Renal cortical epithelial cell (primary cell): ENCODE data around the gene TMEM80. TPM values are rescaled to one million over a fixed set of nuclear protein-coding genes. Genes with fewer than 3 reads are reported as not detected.
"Not testable (repeated sequence)": the region's sequence is repeated elsewhere in the genome, so short reads cannot be mapped to it uniquely, and the experiment has no call there.

Source experiments
- DNase-seq: peaks from one replicate; pipeline ENCODE4 v3.0.0-alpha.2; 2011; ENCODE audit warnings: low read depth
- total RNA-seq: library from RNA; depleted of rRNA; stranded (reverse); fragments of >200 nt; gene quantifications from 2 replicates; pipeline ENCODE4 v1.2.3, GENCODE V29; 2014

Gene TMEM80
- total RNA-seq, 1 donor from 2014 or later: 7.7 TPM

GRCh38 chr11:720642-721246 lies 25.1 kb downstream of the TMEM80 start:
- no peak for DNase-seq

DNA sequence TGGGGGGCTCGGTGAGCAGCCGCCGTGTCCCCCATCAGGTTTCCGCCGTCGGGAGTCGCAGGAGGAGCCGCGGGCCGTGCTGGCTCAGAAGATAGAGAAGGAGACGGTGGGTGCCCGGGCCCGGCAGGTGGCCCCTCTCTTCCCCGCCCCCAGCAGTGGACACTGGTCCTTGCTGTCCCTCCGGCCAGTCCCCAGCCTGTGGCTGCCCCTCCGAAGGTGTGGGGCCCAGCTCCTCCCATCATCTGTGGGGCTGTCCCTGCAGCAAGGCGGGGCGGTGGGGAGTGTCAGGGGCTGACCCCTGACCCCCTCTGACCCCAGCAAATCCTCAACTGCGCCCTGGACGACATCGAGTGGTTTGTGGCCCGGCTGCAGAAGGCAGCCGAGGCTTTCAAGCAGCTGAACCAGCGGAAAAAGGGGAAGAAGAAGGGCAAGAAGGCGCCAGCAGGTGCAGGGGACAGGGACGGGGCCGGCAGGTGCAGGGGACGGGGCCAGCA lies 25.7 kb downstream of the TMEM80 start:
- no peak for DNase-seq

DNA sequence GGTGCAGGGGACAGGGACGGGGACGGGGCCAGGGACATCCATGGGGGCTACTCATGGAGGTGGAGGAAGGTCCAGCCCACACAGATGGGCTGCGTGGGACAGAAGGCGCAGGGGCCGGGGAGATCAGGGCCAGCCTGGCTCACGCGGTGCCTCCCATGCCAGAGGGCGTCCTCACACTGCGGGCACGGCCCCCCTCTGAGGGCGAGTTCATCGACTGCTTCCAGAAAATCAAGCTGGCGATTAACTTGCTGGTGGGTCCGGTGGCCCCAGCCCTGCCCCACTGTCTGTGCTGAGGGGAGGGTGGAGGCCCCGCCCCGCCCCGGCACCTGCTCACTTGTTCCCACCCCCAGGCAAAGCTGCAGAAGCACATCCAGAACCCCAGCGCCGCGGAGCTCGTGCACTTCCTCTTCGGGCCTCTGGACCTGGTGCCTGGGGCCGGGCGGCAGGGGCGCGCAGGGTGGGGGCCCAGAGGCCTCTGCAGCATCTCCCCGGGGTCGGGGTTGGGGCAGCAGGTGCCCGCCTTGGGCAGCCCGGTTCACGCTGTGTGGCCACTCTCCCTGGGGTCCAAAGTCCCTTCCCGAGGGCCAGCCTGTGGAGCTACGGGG lies 26.2 kb downstream of the TMEM80 start:
- DNase-seq: no peak

DNA sequence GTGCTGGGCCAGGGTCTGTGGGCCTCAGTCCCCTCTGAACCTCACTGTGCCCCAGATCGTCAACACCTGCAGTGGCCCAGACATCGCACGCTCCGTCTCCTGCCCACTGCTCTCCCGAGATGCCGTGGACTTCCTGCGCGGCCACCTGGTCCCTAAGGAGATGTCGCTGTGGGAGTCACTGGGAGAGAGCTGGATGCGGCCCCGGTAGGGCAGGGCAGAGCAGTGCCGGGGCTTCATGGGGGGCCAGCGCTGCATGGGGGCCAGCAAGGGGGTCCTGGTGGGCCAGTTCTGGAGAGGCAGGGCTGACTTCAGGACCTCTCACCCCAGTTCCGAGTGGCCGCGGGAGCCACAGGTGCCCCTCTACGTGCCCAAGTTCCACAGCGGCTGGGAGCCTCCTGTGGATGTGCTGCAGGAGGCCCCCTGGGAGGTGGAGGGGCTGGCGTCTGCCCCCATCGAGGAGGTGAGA lies 26.8 kb downstream of the TMEM80 start:
- DNase-seq: no peak

- peak; percentile 55 for DNase-seq
These were observed 27.7 kb downstream of the TMEM80 start for GRCh38 chr11:723120-723883.

DNA sequence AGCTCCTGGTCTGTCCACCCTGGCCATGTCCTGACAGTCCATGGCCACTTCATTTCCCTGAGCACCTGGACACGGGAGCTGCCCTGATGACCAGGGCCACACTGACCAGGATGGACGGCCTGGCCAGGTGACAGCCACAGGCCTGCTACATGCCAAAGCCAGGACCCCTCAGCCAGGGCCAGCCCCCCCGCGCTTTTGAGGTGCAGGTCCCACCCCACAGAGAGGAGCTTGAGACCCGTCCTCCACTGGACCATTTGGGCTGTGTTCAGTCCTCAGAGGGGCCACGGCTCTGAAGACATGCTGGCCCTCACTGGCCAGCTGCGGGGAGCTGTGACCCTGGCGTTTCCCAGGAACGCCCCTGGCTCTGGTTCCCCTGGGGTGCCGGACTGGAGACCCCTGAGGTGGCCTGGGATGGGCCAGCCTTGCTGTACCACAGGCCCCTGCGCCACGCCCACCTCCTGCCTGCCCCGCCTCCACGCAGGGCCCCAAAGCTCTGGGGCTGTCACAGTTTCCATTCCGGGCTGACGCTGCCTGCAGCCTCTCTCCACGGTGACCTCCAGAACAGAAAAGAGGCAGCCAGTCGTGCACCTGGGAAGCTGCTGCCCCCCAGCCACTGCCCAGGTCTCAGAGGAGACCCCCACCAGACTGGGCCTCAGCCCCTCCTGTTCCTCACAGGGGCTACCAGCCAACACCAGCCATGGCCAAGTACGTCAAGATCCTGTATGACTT lies 28.6 kb downstream of the TMEM80 start:
- DNase-seq: no peak

- no peak for DNase-seq
These were observed 29.3 kb downstream of the TMEM80 start for GRCh38 chr11:724778-725386.

- DNase-seq: no peak
These were observed 30.1 kb downstream of the TMEM80 start for GRCh38 chr11:725624-726202.

GRCh38 chr11:726278-727220 lies 30.9 kb downstream of the TMEM80 start:
- DNase-seq: no peak

GRCh38 chr11:727281-727701 lies 31.7 kb downstream of the TMEM80 start:
- DNase-seq: no peak

- peak; percentile 94 for DNase-seq
These were observed 32.5 kb downstream of the TMEM80 start for GRCh38 chr11:727859-728748.

DNA sequence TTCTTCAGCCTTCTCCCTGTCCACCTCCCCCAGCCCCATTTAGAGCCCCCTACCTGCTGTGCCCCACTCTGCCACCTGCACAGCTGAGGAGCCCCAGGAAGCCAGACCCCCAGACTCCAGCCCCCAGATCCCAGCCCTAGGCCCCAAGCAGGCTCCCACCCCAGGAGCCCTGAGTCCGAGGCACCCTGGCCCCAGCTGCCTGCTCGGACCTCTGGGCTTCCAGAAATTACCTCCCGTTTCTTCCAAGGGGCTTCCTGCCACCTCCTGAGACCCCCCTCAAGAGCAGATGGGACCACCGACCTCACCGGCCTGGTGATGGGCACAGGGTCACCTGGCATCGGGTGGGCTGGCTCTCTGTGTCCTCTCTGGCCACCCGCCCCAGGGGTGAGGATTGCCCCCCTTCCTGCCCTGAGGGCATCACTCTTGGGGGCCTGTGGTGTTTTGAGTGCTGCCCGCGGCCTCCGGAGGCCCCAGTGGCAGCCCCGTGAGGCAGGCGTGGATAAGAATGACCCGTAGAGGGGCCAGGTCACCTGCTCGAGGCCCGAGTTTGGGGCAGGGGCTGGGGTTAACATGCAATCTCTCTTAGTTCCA lies 33.4 kb downstream of the TMEM80 start:
- no peak for DNase-seq

DNA sequence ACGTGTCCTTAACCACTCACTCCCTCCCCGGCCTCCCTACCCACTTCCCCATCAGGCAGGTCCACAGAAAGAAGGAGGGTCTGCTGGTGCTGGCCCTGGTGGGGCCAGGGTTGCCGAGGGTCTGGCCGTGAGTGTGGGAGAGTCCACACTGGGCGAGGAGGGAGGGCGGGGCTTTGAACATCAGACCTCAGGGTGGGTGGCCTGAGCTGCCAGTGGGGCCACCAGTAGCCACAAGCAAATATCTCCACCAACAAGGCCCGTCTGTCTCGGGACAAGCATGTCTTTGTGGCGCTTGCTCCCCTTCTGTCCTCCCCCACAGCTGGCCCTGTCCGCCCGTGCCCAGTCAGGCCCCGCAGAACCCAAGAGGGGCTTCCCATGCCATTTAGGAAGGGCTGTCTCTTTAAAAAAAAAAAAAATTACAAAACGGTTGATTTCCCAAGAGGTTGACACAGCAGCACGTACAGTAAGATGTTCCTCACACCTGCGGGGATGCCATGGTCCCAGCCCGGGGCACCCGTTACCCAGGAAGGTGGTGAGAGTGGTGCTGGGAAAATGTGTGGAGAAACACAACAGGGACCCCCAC lies 34.0 kb downstream of the TMEM80 start:
- DNase-seq: no peak

DNA sequence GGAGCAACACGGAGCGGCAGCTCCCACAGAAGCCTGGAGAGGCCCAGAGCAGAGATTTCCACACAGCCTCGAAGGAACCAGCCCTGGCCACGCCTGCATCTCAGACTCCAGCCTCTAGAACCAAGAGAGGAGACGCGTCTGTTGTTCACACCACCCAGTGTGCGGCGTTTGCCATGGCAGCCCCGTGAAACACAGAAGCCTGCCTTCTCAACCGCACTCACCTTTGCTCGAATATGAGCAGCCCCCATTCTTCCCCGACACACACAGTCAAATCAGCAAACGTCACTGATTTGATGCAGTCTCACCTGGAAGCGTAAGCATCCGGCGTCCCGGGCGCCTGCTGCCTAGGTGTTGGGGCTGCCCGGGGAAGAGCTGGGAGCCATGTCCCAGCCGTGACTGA lies 37.5 kb downstream of the TMEM80 start:
- DNase-seq: no peak

- not testable (repeated sequence) for DNase-seq
These were observed 38.9 kb downstream of the TMEM80 start for GRCh38 chr11:734541-734940.

DNA sequence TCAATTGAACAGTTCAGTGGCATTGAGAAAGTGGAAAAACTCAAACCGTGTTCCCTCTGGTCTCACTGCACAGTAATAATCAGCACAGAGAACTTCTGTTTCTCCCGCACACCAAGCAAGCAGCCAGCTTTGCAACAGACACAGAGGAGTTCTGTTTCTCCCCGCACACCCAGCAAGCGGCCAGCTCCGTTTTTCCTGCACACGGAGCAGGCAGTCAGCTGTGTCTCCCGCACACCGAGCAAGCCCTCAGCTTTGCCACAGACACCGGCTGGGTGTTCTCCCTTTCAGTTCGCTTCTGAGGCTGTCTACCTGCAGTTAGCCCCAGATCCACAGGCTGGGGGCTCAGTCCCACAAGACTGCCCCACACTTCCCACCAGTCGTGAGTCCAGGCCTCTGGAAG lies 41.8 kb downstream of the TMEM80 start:
- no peak for DNase-seq

GRCh38 chr11:737899-738298 lies 42.3 kb downstream of the TMEM80 start:
- DNase-seq: not testable (repeated sequence)

DNA sequence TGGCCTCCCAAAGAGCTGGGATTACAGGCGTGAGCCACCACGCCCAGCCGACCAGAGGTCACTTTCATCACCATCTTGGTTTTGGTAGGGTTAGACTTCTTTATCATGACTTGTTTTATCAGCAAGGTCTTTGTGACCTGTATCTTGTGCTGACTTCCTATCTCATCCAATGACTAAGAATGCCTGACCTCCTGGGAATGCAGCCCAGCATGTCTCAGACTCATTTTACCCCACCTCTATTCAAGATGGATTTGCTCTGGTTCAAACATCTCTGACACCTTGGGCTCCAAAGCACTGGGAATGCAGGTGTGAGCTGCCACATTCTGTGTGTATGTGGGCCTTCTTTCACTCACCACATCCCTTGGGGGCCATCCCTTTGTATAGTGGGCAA lies 46.5 kb downstream of the TMEM80 start:
- no peak for DNase-seq
